GM12873 (cell line): ENCODE results near the gene PLA2G4A.

Experiments used
- TF ChIP-seq, protein P1 (sequence below): IDR thresholded peaks from 2 replicates; pipeline ENCODE4 v1.5.1; 2012; ENCODE audit warnings: low read depth, mild to moderate bottlenecking, moderate library complexity, low read length, control low read depth; ENCODE audit not compliant: insufficient read depth; ENCODE audit errors: missing control alignments

Gene PLA2G4A

DNA sequence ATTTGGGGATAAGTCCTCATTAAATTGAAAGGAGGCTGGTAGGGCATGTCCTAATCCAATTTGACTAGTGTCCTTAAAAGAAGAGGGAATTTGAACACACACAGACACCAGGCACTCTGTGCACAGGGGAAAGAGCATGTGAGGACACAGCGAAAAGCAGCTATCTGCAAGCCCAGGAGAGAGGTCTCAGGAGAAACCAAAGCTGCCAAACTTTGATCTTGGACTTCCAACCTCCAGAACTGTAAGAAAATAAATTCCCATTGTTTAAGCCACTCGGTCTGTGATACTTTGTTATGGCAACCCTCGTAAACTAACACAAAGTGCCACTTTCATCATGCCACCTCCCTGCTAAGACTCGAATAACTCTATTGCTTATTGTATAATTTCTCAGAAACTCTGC is 13.8 kb downstream of the PLA2G4A start:
- TF ChIP-seq, protein P1, sequence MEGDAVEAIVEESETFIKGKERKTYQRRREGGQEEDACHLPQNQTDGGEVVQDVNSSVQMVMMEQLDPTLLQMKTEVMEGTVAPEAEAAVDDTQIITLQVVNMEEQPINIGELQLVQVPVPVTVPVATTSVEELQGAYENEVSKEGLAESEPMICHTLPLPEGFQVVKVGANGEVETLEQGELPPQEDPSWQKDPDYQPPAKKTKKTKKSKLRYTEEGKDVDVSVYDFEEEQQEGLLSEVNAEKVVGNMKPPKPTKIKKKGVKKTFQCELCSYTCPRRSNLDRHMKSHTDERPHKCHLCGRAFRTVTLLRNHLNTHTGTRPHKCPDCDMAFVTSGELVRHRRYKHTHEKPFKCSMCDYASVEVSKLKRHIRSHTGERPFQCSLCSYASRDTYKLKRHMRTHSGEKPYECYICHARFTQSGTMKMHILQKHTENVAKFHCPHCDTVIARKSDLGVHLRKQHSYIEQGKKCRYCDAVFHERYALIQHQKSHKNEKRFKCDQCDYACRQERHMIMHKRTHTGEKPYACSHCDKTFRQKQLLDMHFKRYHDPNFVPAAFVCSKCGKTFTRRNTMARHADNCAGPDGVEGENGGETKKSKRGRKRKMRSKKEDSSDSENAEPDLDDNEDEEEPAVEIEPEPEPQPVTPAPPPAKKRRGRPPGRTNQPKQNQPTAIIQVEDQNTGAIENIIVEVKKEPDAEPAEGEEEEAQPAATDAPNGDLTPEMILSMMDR = no peak

- TF ChIP-seq, protein P1 = no peak
Observed at GRCh38 chr1:186843226-186843625, 14.5 kb downstream of the PLA2G4A start.

- TF ChIP-seq, protein P1 = no peak
Observed at GRCh38 chr1:186843931-186844330, 15.2 kb downstream of the PLA2G4A start.

- TF ChIP-seq, protein P1 = no peak
Observed at GRCh38 chr1:186845576-186846210, 16.9 kb downstream of the PLA2G4A start.

- TF ChIP-seq, protein P1 = no peak
Observed at GRCh38 chr1:186848509-186849130, 19.9 kb downstream of the PLA2G4A start.

DNA sequence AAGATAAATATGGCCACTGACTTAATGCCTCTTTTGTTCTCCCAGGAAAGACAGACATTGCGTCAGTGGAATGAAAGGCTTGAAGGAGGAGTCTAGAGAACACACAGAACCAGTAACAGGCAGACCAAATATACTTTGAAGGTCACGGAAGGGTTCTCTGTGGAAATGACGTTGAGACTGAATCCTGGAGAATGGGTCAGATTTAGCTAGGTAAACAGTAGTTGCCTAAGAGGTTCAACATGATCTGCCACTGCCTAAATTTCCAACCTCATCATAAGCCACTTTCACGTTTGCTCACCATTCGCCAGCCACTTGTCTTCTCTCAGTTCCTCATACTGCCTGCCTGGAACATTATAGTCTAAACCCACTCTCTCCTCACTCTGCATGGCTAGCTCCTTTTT is 20.5 kb downstream of the PLA2G4A start:
- TF ChIP-seq, protein P1 = no peak

DNA sequence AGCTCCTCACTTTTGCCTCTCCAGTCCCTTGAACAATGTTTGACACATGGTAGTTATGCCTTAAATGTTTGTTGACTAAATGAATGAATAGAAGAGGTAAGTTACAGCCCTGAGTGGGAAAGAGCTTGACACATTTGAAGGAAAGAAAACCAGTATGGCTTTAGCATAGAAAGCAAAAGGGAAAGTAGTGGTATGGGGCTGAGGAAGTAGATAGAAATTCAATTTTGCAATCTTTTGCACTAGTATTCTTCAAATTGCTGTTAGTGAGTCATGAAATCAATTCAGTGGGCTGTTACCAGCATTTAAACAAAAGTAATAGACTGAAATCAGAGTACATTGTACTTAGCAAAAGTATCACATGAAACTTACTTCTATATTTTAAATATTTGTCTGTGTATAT is 21.1 kb downstream of the PLA2G4A start:
- TF ChIP-seq, protein P1 = no peak
